Omental fat pad (tissue), 4 donors: Measurements from ENCODE around the gene NDUFA12. TPM values are rescaled to one million over a fixed set of nuclear protein-coding genes. Genes with fewer than 3 reads are reported as not detected.

Experiments used
- ATAC-seq: fragments of 150-250 bp; one replicate; pipeline ENCODE4 v1.9.1; 2016; ENCODE audit warnings: mild to moderate bottlenecking, moderate library complexity; ENCODE audit not compliant: low FRiP score
- DNase-seq: peaks from one replicate; pipeline ENCODE4 v3.0.0-alpha.2; 2019; ENCODE audit warnings: low spot score
- total RNA-seq, 4 donors: library from RNA; depleted of rRNA; stranded (reverse); fragments of >200 nt; gene quantifications; one replicate each; pipeline ENCODE4 v1.1.0, GENCODE V29; 2016
- TF ChIP-seq, protein P1 (sequence below), 3 donors: fragments of 450-650 bp; IDR thresholded peaks; one replicate each; pipeline ENCODE4 v1.5.1; 2016 to 2017; ENCODE audit warnings: antibody characterized with exemption in 3 of 3, mild to moderate bottlenecking in 3 of 3, moderate library complexity in 2 of 3

Gene NDUFA12
- total RNA-seq, 4 donors from 2014 or later = 60.0 to 109 (median 82.5) TPM

DNA sequence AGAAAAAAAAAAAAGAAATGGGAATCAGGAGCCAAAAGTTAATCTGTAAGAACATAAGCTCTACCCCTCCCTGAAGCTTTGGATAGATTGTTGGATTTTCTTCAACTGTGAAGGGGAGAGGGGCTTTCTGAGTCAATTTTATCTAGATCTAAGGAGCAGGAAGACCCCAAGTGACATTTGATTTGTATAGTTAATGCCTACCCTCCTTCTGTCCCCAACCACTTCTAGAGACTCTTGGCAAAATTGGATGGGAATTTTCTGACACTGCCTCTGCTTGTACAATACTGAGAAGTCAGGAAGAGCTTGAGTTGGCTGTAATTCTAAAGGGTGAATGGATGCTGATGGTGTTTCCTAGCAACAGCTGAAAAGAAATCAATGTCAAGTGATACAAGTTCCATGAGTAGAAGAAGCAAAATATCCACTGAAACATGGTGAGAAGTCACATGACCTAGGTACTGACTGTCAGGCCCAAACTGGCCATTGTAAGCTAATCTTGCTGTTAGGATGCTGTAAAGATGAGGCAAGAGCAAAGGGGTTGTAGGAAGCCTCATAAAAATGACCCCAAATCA lies 42.2 kb downstream of the NDUFA12 start:
- TF ChIP-seq, protein P1, sequence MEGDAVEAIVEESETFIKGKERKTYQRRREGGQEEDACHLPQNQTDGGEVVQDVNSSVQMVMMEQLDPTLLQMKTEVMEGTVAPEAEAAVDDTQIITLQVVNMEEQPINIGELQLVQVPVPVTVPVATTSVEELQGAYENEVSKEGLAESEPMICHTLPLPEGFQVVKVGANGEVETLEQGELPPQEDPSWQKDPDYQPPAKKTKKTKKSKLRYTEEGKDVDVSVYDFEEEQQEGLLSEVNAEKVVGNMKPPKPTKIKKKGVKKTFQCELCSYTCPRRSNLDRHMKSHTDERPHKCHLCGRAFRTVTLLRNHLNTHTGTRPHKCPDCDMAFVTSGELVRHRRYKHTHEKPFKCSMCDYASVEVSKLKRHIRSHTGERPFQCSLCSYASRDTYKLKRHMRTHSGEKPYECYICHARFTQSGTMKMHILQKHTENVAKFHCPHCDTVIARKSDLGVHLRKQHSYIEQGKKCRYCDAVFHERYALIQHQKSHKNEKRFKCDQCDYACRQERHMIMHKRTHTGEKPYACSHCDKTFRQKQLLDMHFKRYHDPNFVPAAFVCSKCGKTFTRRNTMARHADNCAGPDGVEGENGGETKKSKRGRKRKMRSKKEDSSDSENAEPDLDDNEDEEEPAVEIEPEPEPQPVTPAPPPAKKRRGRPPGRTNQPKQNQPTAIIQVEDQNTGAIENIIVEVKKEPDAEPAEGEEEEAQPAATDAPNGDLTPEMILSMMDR (IDR thresholded peaks at IDR 0.05) = no peak
- ATAC-seq (no peak), DNase-seq (no peak)

DNA sequence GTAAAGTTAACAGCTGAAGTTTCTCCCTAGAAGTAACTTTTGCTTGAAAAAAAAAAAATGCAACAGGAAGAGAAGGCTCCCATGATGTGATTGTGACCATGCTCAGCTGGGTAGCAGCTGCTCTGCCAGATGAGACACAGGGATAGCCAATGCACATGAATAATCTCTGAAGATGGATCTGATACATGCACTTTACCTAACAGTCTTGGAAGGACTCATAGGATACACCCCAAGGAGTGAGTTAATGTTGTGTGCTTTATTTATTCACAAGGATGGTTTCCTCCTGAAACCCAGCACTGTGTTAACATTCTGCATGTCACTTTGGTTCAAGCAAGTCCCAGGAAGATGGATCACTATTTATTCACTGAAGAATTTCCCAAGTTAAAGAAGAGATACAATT lies 46.5 kb downstream of the NDUFA12 start:
- DNase-seq (no peak), ATAC-seq (no peak)
- TF ChIP-seq, protein P1 (IDR thresholded peaks at IDR 0.05) = no peak

DNA sequence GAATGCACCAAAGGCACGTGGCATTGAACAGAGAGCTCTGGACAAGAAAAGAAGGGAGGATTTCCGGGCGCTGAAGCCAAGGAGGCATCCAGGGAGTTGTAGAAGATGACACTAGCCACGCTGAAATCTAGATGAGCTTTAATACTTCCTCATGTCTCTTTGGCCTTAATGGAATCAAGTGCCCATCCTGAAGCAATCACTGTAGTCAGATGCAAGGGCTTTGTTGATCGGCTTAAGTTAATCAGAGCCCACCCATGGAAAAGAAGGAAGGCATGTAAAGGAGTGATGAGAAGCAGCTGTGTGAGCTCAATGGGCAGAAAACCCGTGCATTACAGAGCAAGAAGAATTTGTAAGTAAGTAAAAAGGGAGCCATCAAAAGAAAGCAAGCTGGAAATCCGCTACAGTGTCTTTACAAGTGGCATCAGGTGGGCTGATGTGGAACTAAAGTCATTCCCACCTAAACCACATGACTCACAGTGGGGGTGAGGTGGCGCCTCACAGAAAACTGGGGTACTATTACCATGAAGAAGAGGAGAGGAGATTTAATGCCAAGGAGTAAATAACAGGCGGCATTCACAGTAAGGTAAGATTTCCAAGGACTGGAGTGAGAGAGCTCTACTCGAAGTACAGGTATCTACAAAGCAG lies 48.4 kb downstream of the NDUFA12 start:
- DNase-seq (no peak), ATAC-seq (no peak)
- TF ChIP-seq, protein P1 (IDR thresholded peaks at IDR 0.05) = no peak

DNA sequence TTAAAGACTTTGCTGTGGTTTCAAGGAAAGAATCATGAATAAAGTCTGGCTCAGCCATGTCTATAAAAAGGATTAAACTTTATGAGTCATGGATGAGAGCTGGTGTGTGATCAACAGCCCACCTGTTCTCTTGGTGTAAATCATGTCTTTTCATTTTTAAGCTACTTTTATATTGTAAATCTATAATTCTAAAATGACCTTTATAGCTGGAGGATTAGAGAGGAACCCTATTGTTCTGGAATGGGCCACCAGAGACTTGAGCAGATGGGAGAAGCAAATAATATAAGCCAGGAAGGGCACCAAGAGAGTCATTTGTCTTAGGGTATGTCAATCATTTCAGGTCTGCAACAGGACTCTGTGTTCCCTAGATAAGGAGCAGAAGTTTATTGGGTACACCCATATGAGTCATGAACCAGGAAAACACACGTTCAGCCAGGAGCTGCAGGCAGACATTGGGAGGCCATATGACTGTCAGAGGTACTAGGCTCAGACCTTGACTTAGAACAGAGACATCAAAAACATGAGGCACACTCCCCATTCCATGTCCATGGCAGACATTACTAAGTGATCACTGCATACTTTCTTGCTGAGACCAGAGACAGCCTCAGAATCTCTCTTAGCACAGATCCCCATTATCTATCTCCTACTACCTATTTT lies 49.3 kb downstream of the NDUFA12 start:
- peak; percentile 79 for ATAC-seq
- DNase-seq = no peak
- TF ChIP-seq, protein P1 (IDR thresholded peaks at IDR 0.05) = no peak

DNA sequence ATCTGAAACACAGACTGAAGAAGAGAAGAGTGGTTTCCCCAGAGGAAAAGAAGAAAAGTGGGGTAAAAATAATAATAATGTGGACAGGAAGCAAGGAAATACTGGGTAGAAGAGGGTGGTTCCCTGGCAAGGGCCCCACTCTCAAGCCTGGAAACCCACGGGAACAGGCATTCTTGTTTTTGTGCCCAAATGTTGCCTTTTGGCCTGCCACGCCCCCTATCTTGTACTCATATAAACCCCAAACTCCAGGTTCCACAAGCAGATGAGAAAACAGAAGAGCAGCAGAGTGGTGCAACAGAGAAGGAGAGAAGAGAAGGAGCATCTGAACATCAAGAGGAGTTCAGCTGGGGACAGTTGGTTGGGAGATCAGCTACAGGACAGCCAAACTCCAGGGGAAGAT lies 51.2 kb downstream of the NDUFA12 start:
- ATAC-seq (no peak), DNase-seq (no peak)
- TF ChIP-seq, protein P1 (IDR thresholded peaks at IDR 0.05) = no peak

DNA sequence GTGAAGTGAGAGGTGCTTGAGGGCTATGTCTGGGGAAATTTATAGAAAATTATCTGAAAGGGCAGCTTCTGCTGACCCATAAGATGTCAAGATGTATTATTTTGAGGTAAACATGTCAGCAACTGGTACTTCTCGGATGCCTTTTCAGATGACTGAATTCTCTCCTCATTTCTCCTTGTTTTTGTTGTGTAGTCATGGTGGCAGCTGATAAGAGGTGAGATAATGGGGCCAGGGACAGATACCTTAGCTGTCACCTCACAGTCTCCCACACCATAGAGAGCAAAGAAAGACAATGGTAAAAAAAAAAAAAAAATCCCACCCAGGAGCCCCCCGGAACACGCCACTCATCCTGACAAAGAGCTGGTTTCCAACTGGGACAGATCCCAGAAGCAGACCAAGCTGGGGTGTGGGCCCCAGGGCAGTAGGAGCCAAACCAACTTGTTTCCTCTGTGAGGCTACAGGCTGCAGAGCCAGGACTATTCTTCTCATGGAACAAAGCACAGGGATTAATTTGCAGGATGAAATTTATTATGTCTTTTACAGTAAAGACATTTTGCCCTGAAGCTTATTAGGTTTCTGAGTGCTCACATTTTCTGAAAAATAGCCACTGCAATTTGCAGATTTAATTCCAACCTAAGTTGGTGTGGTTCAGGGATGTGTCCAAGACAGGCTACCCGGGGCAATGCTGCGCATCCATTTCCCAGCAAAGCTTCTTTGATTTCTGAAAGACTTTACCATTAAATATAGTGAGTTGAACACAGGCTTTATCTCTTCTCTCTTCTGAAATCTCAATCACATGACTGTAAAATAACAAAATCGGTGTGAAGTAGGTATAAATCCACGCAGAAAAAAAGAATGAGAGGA lies 52.2 kb downstream of the NDUFA12 start:
- ATAC-seq (no peak), DNase-seq (no peak)
- TF ChIP-seq, protein P1 (IDR thresholded peaks at IDR 0.05) = no peak
